Brain microvascular endothelial cell (primary cell): ENCODE results near the gene SUSD3.

Experiments
- DNase-seq: peaks from one replicate; pipeline ENCODE4 v3.0.0-alpha.2; 2020
- H3K27ac ChIP-seq: fragments of 250-450 bp; sonication (Bioruptor Pico); 2 replicates; pipeline ENCODE4 v1.5.1; 2020; ENCODE audit warnings: mild to moderate bottlenecking, moderate library complexity
- H3K27me3 ChIP-seq: fragments of 250-450 bp; sonication (Bioruptor Pico); replicated peaks from 2 replicates; pipeline ENCODE4 v1.5.1; 2020; ENCODE audit warnings: mild to moderate bottlenecking
- H3K36me3 ChIP-seq: fragments of 250-450 bp; sonication (Bioruptor Pico); replicated peaks from 2 replicates; pipeline ENCODE4 v1.5.1; 2020; ENCODE audit warnings: mild to moderate bottlenecking
- H3K4me3 ChIP-seq: 2 replicates; pipeline ENCODE4 v1.5.1; 2011; ENCODE audit warnings: low read depth, mild to moderate bottlenecking, control low read depth, low read length, moderate library complexity
- in situ Hi-C: cut with HindIII; loops from 2 replicates; pipeline ENCODE4 v1.10.0; 2017; ENCODE audit warnings: low sequenced_read_pairs, low pct_ligation_motif_present
- TF ChIP-seq, protein P1 (sequence below): IDR thresholded peaks from 2 replicates; pipeline ENCODE4 v1.5.1; 2011; ENCODE audit warnings: low read depth, mild to moderate bottlenecking, moderate library complexity, low read length, control low read depth, inconsistent platforms; ENCODE audit errors: missing control alignments

SUSD3 gene

DNA sequence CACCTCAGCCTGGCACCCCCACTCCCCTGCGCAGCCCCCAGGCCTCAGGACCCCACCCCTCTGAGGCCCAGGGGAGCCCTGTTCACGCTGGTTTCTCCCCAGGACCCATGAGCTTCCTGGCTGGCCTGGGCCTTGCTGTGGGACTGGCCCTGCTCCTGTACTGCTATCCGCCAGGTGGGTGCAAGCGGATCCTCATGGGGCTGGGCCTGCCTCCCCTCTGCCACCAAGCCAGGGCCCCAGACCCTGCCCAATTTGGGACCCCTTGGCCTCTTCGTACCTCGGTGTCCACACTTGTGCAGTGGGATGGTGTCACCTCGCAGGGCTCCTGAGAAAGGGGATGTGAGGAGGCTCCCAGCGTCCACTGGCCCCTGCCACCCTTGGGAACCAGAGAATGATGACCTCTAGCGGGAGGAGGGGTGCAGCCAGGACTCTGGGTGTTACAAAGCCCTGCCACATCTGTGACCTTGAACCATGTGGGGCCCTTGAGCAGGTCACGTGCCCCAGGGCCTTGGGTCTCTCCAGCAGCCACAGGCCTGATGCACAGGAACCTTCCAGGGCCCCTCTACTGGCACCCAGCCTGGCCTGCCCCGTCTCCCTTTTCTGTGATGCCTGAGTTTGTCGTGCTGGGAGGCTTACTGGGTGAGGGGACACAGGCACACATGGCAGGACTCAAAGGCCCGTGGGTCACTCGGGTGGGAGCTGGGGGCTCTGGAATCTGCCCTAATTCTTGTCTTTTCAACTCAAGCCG is 53.8 kb downstream of the SUSD3 start:
- no peak for DNase-seq
- H3K27ac ChIP-seq: no peak overlapping the region
- in situ Hi-C loops: no loop called here
- H3K27me3 ChIP-seq: no peaks in the 10 kb centered on the region
- peaks cover 22% of the 10 kb centered on the region for H3K36me3 ChIP-seq
- H3K4me3 ChIP-seq: no peak overlapping the region
- TF ChIP-seq, protein P1, sequence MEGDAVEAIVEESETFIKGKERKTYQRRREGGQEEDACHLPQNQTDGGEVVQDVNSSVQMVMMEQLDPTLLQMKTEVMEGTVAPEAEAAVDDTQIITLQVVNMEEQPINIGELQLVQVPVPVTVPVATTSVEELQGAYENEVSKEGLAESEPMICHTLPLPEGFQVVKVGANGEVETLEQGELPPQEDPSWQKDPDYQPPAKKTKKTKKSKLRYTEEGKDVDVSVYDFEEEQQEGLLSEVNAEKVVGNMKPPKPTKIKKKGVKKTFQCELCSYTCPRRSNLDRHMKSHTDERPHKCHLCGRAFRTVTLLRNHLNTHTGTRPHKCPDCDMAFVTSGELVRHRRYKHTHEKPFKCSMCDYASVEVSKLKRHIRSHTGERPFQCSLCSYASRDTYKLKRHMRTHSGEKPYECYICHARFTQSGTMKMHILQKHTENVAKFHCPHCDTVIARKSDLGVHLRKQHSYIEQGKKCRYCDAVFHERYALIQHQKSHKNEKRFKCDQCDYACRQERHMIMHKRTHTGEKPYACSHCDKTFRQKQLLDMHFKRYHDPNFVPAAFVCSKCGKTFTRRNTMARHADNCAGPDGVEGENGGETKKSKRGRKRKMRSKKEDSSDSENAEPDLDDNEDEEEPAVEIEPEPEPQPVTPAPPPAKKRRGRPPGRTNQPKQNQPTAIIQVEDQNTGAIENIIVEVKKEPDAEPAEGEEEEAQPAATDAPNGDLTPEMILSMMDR: no peak

DNA sequence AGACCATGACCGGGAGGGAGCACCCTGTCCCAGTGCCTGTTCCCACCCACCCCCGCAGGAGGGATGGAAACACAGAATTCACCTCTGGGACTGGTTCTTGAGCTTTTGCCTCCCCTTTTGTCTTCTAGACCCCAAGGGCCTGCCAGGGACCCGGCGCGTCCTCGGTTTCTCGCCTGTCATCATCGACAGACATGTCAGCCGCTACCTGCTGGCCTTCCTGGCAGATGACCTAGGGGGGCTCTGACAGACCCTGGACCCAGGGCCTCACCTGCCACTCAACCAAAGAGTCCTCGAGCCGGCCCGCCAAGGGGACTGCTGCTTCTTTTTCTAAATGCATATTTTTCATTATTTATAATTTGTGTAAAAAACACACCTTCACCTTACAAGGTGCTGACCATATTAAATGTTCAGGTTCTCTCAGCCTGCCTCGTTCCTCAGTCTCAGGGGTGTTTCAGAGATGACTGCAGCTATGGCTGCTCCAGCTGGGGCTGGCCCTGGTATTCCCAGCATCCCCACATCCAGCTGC is 54.4 kb downstream of the SUSD3 start:
- Histone ChIP-seq H3K36me3 (peaks cover 22% of the 10 kb centered on the region), H3K27ac (no peak overlapping the region)
- TF ChIP-seq, protein P1: no peak

DNA sequence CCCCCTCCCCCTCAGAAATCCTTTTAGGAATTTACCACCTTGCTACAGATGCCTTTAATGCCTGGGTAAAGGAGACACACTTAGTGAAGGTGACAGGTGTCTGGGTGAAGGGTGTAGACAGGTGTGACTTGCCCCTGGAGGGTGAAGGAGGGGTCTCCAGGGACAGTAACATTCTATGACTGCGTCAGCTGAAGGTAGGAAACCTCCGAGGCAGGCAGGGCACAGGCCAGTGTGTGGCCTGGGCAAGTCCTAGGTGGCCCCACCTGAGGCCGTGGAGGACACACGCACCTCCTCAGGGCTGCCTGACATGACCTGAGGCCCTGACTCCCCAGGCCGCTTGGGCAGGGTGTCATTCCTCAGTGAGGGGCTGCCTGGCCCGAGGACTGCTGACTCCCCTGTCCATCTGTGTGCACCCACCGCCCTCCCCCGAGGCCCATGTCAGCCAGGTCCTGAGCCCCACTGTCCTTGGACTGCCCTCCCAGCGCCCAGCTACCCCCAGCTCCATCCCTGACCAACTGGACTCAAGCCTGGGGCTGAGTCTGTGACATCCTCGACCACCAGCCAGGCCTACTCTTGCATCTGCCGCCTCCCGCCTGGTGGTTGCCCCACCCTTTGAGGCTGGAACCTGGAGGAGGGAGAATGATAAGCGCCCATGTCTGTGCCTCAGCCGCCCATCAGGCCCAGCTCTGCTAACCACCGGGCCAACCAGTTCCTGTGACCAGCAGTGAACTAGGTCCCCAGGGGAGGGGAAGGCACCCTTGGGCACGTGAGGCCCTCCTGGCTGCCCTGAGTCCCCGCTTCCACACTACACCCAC is 55.9 kb downstream of the SUSD3 start:
- no peaks in the 10 kb centered on the region for H3K27me3 ChIP-seq
- in situ Hi-C loops: no loop called here
- TF ChIP-seq, protein P1: no peak
- H3K27ac ChIP-seq: no peak overlapping the region
- no peak overlapping the region for H3K4me3 ChIP-seq
- peaks cover 22% of the 10 kb centered on the region for H3K36me3 ChIP-seq
- no peak for DNase-seq

More for the DNA sequence above, 54.4 kb downstream of the SUSD3 start:
- in situ Hi-C loops: no loop called here
- DNase-seq: no peak
- Histone ChIP-seq H3K4me3 (no peak overlapping the region), H3K27me3 (no peaks in the 10 kb centered on the region)

DNA sequence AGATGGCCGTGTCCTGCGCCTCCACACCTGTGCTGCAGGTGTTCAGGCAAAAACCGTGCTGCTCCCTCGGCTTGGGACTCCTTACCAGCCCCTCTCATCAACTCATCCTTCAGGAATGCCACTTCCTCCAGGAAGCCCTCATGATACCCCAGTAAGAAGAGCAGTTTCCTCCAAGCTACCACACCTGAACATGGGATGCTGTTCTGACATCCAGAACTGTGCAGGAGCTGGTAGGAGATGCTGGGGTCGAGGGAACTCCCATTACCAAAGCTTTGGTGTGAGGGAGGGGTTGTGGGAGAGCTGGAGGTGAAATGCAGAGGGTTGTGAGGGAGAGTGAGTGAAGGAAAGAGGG is 56.5 kb downstream of the SUSD3 start:
- in situ Hi-C loops: no loop called here
- no peak overlapping the region for H3K27ac ChIP-seq
- TF ChIP-seq, protein P1: no peak
- H3K36me3 ChIP-seq: peaks cover 17% of the 10 kb centered on the region
- H3K4me3 ChIP-seq: no peak overlapping the region
- no peak for DNase-seq
- H3K27me3 ChIP-seq: no peaks in the 10 kb centered on the region

DNA sequence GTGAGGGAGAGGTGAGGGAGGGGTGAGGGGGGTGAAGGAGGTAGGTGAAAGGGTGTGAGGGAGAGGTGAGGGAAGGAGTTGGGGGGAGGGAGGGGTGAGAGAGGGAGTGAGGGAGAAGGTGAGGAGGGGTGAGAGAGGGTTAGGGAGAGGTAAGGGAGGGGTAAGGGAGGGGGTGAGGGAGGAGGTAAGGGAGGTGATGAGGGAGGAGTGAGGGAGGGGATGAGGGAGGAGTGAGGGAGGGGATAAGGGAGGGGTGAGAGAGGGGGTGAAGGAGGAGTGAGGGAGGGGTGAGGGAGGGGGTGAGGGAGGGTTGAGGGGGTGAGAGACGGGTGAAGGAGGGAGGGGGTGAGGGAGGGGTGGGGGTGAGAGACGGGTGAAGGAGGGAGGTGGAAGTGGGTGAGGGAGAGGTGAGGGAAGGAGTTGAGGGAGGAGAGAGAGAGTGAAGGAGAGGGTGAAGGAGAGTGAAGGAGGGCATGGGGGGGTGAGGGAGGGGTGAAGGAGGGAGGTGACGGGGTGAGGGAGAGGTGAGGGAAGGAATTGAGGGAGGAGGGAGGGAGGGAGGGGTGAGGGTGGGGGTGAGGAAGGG is 57.1 kb downstream of the SUSD3 start:
- peaks cover 13% of the 10 kb centered on the region for H3K36me3 ChIP-seq
- in situ Hi-C loops: no loop called here
- no peak for DNase-seq
- no peak overlapping the region for H3K27ac ChIP-seq
- H3K27me3 ChIP-seq: no peaks in the 10 kb centered on the region
- TF ChIP-seq, protein P1: no peak
- no peak overlapping the region for H3K4me3 ChIP-seq
